HTERT RPE-1 (cell line): ENCODE measurements around the gene PIM1.
"Not testable (repeated sequence)": the region's sequence is repeated elsewhere in the genome, so short reads cannot be mapped to it uniquely, and the experiment has no call there.

ENCODE experiments used
- in situ Hi-C: fragments of 300-500 bp; cut with MboI; formaldehyde crosslinking; loops from 4 replicates; pipeline ENCODE4 v1.14.3; 2020; ENCODE audit warnings: low sequenced_read_pairs

Gene PIM1

DNA sequence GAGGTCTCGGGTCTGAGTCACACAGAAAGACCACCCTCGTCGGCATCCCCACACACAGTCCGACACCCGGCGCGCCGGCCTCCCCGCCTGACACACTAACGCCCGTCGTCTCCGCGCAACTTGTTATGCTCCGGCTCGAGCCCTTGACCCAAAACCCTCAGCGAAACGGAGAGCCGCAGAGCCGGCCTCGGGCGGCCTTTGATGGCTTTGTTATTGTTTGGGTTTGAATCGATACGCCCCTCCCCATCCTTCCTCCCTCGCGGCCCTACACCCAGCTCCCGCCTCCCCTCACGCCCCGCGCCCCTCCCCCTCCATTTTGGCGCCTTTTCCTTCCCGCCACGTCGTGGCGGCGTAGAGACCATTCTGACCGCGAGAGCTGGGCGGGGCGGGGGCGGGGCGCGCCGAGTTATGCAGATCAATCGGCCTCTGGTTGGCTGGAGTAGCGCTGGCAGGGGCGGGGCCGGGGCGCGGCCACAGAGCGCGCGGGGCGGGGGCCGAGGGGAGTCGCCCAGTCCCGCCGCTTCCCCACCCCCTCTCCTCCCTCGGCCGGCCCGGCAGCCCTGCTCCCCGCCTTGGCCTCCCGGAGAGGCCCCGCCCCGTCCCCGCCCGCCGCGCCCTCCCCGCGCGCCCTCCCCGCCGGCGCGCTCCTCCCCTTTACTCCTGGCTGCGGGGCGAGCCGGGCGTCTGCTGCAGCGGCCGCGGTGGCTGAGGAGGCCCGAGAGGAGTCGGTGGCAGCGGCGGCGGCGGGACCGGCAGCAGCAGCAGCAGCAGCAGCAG, at the start of gene PIM1:
Gene PIM1 (plus strand): TSS at position 657 of the 777 bp plus-strand sequence. CDS start 424 bp downstream, outside the sequence.
- in situ Hi-C loops = no loop called here

GRCh38 chr6:37121556-37121955, 48.4 kb upstream of the PIM1 start:
- in situ Hi-C loops = no loop called here

DNA sequence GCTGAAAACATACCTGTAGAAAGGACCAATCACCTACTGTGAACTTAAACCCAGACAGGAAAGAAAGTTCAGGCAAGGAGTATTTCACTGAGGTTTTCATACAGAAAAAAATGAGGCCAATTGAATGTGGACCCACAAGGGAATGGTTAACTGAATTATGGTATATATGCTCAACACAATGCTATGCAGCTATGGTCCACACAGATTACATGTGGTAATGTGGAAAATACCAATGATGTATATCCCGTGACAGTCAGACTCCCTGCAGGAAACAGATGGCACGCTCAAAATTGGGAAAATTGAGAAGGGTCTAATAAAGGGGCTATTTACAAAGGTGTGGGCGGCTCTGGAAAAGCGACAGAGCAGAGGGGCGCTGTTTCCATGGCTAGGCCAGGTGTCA, 47.1 kb upstream of the PIM1 start:
- in situ Hi-C loops = no loop called here

DNA sequence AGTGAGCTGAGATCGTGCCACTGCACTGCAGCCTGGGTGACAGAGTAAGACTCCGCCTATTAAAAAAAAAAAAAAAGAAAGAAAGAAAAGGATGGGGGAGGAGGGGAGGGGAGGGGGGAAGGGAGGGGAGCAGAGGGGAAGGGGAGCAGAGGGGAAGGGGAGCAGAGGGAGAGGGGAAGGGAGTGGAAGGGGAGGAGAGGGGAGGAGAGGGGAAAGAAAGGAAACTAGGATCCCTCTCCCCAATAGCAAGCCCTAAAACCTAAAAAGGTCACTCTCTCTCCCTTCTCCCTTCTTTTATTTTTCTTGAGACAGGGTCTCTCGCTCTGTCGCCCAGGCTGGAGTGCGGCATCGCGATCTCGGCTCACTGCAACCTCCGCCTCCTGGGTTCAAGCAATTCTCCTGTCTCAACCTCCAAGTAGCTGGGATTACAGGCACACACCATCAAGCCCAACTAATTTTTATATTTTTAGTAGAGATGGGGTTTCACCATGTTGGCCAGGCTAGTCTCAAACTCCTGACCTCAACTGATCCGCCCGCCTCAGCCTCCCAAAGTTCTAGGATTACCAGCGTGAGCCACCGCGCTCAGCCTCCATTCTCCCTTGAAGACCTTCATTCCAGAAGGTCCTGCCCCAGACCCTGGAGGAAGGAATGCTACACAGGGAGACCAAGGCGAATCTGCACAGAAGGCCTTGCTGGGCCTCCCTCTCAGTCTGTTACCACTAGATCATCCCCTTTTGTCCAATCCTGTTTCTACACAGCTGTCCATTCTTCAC, 45.8 kb upstream of the PIM1 start:
- in situ Hi-C loops = no loop called here

DNA sequence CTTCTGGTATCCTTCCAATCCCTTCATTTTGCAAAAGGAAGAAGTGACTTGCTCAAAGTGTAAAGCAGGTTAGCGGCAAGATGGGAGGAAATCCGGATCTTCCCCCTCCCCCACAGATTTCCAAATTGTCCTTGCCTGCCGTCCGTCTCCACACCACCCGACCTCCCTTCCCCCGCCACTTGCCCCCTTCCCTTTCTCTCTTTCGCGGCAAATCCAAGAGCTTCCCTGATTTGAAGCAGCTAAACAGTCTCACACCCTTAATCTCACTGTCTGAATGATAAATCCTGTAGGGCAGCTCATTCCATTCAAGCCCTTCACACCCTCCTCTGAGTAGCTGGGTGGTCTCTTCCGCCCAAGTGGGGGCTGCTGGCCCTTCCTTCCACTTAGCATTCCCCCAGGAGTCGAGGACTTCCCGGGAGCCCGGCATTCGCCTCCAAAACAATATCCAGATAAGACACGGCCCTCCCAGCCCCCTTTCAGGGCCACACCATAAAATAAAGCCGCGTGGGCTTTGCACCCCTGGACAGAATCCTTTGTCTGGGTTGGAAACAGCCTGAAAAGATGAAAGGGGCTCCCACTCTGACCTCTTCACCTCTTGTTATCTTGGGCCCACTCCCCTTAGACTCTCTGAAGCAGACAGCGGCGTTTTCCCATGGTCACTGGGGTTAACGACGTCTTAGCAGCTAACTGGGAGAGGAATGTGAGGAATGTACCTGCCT, 44.0 kb upstream of the PIM1 start:
- in situ Hi-C loops = no loop called here

GRCh38 chr6:37126493-37126958, 43.4 kb upstream of the PIM1 start:
- in situ Hi-C loops = no loop called here

DNA sequence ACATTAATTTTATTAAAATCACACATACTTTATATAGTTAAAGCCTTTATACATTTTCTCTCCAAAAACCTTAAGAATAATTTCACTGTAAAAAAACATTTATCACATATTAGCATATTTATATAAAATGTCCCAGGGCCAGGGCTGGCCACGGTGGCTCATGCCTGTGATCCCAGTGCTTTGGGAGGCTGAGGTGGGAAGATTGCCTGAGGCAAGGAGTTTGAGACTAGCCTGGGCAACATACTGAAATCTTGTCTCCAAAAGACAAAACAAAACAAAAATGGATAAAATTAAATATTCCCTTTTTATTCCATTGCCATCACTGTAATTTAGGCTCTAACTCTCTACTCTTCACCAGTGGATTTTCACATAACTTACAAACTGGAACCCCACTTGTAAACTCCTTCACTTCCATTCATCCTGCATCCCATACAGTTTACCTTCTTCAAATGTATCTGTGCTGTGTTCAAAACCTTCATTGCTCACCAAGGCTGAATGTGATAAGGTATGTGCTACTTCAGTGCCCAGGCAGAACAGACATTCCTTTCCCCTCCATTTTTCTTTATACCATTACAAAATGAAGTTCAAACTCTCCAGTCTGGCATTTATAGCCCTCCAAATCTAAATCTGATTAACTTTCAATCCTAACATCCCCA, 42.9 kb upstream of the PIM1 start:
- in situ Hi-C loops = no loop called here

GRCh38 chr6:37127961-37128862, 41.7 kb upstream of the PIM1 start:
- in situ Hi-C loops = no loop called here

- in situ Hi-C loops = not testable (repeated sequence)
Measured at GRCh38 chr6:37128863-37129443, 41.0 kb upstream of the PIM1 start.

- in situ Hi-C loops = no loop called here
Measured at GRCh38 chr6:37129566-37129965, 40.4 kb upstream of the PIM1 start.

DNA sequence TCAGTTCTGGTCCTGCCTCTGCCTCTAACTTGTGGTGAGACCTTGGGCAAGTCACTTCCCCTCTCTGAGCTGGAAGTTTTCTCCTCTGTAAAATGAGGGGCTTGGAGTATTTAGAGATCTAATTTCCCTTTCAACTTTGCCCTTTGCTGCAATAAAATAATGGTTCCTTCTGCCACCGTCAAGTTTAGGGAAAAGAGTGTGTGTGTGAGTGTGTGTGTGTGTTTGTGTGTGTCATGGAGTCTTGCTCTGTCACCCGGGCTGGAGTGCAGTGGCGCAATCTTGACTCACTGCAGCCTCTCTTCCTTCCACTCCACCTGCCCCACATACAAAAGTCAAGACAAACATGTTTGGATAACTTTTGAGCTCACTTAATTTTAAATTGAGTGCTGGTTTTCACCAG, 39.2 kb upstream of the PIM1 start:
- in situ Hi-C loops = no loop called here

GRCh38 chr6:37131104-37131959, 38.6 kb upstream of the PIM1 start:
- in situ Hi-C loops = no loop called here

- in situ Hi-C loops = no loop called here
Measured at GRCh38 chr6:37131960-37132253, 38.0 kb upstream of the PIM1 start.

DNA sequence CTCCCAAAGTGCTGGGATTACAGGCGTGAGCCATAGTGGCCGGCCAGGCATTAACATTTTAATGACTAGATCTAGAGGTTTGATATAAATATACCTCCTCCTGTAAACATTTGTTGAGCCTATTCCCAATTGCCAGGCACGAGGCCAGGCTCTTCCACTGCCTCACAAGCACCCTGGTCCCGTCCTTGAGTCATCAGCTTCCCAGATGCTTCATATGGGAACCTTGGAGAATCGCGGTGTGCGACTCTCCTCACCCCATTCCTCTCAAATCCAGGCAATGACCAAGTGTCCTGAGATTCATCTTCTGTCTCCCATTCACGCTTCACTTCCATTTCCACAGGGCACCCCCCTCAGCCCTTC, 35.9 kb upstream of the PIM1 start:
- in situ Hi-C loops = no loop called here

DNA sequence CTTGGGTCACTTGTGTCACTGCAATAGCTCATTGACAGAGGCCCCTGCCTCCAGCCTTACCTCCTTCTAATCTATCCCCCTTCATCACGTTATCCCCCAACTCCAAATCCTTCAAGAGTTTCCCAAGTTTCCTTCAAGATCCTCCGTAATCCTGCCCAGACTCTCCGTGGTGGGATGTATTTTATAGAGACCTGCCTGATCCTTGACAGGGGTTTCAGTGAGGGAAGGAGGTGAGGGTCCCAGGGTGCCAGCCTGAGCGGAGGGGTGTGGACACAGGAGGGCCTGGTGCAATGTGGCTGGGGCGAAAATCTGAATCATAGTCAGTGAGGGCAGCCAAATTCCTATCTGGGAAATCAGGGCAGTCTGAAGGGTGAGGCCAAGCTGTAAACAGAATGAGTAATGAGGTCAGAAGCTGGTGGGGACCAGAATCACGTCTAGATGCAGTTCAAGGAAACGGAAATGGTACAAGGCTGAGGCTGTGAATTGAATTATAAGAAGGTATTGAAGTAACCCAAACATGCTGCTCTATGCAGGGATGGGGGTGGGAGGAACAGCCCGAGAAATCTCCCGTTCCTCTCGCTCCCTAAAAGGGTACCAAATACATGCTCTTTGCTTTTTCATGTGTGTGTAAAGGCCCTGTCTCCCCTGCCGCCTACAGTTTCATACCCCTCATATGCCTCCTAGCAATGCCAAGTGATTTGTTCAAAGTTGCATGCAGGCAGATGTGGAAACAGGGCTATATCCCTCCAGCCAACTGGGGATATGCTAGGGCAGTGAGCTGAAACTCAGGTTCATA, 35.4 kb upstream of the PIM1 start:
- in situ Hi-C loops = no loop called here

DNA sequence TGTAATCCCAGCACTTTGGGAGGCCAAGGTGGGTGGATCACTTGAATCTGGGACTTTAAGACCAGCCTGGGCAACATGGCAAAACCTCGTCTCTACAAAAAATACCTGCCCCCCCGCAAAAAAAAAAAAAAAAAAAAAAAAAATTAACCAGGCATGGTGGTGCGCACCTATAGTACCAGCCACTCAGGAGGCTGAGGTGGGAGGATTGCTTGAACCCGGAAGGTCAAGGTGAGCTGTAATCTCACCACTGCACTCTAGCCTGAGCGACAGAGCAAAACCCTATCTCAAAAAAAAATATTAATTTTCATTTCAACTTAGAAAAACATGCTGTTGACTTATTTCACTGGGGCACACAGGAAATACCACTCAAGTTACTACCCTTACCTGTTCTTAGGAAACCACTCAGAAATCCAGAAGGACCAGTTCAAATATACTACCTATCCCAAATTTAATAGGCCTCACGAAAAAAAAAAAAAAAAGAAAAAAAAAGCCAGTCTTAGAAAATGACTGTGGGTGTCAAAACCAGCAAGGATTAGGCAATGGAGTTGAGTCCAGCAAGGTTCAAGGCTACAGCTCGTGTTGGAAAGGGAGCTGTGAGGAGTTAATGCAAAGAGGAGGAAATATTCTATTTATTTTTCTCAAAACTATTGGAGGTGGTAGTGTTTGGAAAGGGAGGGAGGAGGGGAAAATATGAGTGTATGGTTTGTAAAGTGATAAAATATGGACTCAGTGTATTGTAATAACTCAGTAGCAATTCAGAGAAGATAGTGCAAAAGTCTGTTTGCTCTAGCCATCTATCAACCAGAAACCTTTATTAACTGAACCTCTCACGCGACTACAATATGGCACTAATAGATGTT, 33.9 kb upstream of the PIM1 start:
- in situ Hi-C loops = no loop called here

DNA sequence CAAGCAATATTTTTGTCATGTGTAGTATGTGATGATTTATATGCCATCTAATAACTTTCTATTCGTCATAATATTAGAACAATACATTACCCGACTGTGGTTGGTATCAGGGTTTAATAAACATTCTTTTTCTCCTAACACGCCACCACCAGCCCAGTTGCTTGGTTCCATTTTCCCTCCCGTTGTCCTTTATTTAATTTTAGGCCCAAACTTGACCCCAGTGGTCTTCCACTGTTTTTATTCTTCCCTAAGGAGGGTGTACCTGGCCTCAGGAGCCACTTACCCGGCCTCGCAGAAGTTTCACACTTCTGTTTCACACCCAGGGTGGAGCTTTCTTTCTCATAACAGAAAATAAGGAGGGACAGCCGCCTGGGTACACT, 33.1 kb upstream of the PIM1 start:
- in situ Hi-C loops = no loop called here
